Choroid plexus epithelial cell (primary cell): ENCODE measurements around the gene GPR35.

ENCODE experiments used
- DNase-seq: peaks from one replicate; pipeline ENCODE4 v3.0.0-alpha.2; 2010; ENCODE audit warnings: low read depth
- H3K4me3 ChIP-seq: 2 replicates; pipeline ENCODE4 v1.5.1; 2011; ENCODE audit warnings: low read depth, mild to moderate bottlenecking, control low read depth, low read length, moderate library complexity
- TF ChIP-seq, protein P1 (sequence below): conservative IDR thresholded peaks from 2 replicates; pipeline ENCODE4 v1.5.1; 2011; ENCODE audit warnings: low read depth, mild to moderate bottlenecking, control low read depth, inconsistent platforms, low read length, moderate library complexity

Gene GPR35

DNA sequence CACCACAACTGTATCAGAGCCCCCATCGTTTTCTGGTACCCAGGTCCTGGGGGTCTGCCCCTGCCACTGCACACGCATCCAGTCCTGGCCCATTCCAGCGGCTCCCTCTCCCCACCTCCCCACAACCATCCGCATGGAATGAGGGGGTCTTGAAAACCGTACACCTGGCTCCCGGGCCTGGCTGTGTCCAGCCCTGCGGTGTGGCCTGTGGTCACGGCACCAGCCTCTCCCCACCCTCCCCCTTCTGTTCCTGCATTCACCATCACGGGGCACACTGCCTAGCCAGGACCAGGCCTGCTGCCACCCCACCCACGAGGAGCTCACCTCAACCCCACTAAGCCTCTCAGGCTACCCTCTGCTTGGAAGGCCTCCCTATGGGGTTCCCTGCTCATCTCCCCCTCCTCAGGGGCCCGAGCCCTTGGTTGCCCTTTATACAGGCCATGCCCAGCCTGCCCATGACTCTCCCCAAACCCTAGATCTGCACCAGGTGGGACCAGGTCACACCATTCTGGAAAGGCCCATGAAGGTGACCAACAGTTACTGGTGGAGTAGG, 11.4 kb downstream of the GPR35 start:
- H3K4me3 ChIP-seq = no peak overlapping the region
- DNase-seq = no peak
- TF ChIP-seq, protein P1, sequence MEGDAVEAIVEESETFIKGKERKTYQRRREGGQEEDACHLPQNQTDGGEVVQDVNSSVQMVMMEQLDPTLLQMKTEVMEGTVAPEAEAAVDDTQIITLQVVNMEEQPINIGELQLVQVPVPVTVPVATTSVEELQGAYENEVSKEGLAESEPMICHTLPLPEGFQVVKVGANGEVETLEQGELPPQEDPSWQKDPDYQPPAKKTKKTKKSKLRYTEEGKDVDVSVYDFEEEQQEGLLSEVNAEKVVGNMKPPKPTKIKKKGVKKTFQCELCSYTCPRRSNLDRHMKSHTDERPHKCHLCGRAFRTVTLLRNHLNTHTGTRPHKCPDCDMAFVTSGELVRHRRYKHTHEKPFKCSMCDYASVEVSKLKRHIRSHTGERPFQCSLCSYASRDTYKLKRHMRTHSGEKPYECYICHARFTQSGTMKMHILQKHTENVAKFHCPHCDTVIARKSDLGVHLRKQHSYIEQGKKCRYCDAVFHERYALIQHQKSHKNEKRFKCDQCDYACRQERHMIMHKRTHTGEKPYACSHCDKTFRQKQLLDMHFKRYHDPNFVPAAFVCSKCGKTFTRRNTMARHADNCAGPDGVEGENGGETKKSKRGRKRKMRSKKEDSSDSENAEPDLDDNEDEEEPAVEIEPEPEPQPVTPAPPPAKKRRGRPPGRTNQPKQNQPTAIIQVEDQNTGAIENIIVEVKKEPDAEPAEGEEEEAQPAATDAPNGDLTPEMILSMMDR = no peak

GRCh38 chr2:240637116-240637900, 12.0 kb downstream of the GPR35 start:
- no peak overlapping the region for H3K4me3 ChIP-seq
- TF ChIP-seq, protein P1 = no peak
- no peak for DNase-seq

DNA sequence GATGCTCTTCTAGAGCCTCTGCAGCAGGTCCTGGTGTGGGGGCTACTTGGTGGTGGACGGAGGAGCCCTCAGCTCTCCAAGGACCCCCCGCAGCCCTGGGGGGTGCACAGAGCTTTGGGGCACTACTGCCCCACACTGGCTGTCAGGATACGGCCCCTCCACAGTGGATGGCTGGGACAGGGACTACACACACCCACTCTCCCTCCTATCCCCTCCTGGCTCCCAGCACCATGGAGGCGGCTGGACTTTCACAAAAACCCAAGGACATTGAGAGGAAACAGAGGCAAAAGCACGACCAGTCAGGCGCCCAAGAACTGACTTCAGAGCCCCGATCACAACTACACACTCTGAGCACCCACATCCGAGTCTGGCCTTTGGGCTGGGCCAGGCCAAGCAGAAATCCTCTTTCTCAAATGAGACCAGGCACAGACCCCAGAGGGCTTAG, 12.6 kb downstream of the GPR35 start:
- no peak overlapping the region for H3K4me3 ChIP-seq
- DNase-seq = no peak
- TF ChIP-seq, protein P1 = no peak

DNA sequence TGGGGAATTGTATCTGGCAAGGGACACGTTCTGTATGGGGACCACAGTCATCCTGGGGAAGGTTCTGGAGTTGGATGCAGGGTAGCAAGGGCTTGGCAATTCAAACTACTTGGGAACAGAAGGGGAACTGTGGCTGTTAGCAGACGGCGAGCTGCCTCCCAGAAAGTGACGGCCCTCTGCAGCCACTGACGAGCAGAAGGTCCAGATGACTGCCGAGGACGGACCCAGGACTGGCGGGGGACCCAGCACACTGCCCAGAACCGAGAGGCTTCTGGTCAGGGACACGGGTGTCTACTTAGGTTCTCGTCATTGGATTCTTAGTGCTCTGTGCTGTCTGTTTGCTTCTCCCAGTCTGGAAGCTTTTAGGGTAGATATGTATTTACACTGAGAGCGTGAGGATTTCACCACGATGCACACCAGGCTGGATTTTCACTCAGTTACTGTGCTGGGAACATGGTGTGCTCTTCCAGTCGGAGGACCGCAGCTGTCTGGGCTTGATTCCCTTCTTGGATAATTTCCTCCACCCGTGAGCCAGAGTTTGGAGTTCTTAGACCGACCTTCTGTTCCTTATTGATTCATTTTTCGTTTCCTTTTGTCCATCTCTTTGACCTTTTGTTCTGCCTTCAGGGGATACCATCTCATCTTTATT, 13.4 kb downstream of the GPR35 start:
- TF ChIP-seq, protein P1 = no peak
- DNase-seq = no peak
- no peak overlapping the region for H3K4me3 ChIP-seq

- DNase-seq = no peak
- TF ChIP-seq, protein P1 = no peak
- H3K4me3 ChIP-seq = no peak overlapping the region
Measured at GRCh38 chr2:240639566-240639965, 14.3 kb downstream of the GPR35 start.

DNA sequence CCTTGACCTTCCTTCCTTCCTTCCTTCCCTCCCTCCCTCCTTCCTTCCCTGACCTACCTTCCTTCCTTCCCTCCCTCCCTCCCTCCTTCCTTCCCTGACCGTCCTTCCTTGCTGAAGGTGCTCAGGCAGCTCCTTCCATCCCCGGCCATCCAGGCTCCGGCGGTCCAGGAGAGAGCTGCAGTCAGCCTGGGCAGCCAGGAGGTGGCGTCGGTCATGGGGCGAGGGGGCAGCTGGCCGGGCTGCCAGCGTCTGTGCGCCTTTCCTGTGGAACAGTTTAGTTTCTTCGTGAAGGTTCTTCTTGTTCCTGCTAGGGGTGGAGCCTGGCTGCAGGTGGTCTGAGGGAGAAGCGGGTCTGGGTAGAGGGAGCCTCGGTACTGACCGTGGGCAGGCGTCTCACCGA, 15.7 kb downstream of the GPR35 start:
- DNase-seq = peak; percentile 43
- TF ChIP-seq, protein P1 = peak; percentile 61
- H3K4me3 ChIP-seq = no peak overlapping the region
